HL-60 (cell line): ENCODE results near the gene MYPN.

ENCODE experiments used
- DNase-seq, 2 experiments: peaks; one replicate each; pipeline ENCODE4 v3.0.0-alpha.2; 2010 to 2020; ENCODE audit warnings: low read depth in 1 of 2, low spot score in 1 of 2
- H3K27ac ChIP-seq: fragments of 250-450 bp; sonication (Bioruptor Pico); replicated peaks from 2 replicates; pipeline ENCODE4 v1.5.1; 2020; ENCODE audit warnings: mild to moderate bottlenecking, moderate library complexity
- H3K27me3 ChIP-seq: fragments of 250-450 bp; sonication (Bioruptor Pico); 2 replicates; pipeline ENCODE4 v1.5.1; 2021; ENCODE audit warnings: mild to moderate bottlenecking, moderate library complexity; ENCODE audit not compliant: insufficient read depth, poor library complexity, severe bottlenecking
- H3K4me3 ChIP-seq: replicated peaks from 2 replicates; pipeline ENCODE4 v1.5.1; 2011; ENCODE audit warnings: mild to moderate bottlenecking, control low read depth, low read length; ENCODE audit not compliant: insufficient read depth
- GABPA ChIP-seq: IDR thresholded peaks from 2 replicates; pipeline ENCODE4 v1.6.1; 2012; ENCODE audit warnings: low read depth
- POLR2AphosphoS5 ChIP-seq: IDR thresholded peaks from 2 replicates; pipeline ENCODE4 v1.6.1; 2012; ENCODE audit warnings: low read depth
- REST ChIP-seq: IDR thresholded peaks from 2 replicates; pipeline ENCODE4 v1.6.1; 2012; ENCODE audit warnings: low read depth; ENCODE audit not compliant: insufficient replicate concordance
- SPI1 ChIP-seq: IDR thresholded peaks from 2 replicates; pipeline ENCODE4 v1.6.1; 2012; ENCODE audit warnings: low read depth, mild to moderate bottlenecking, borderline replicate concordance
- TF ChIP-seq, protein P1 (sequence below): IDR thresholded peaks from one replicate; pipeline ENCODE4 v1.5.1; 2011; ENCODE audit warnings: low read length, control low read depth, inconsistent platforms; ENCODE audit not compliant: insufficient read depth

MYPN gene

DNA sequence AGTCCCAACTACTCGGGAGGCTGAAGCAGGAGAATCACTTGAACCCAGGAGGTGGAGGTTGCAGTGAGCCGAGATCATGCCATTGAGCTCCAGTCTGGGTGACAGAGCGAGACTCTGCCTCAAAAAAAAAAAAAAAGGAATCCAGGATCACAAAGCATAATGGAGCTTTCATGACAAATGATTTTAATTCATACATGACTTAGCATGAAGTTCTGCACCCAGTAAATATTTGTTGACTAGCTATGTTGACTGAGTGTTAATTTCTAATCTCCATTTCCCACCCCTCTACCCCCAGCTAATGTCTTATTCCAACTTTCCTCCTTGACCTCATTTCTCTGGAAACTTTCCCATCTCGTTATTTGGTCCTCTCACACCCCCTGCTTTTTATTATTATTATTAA is 69.3 kb downstream of the MYPN start:
- no peak overlapping the region for H3K4me3 ChIP-seq
- TF ChIP-seq, protein P1, sequence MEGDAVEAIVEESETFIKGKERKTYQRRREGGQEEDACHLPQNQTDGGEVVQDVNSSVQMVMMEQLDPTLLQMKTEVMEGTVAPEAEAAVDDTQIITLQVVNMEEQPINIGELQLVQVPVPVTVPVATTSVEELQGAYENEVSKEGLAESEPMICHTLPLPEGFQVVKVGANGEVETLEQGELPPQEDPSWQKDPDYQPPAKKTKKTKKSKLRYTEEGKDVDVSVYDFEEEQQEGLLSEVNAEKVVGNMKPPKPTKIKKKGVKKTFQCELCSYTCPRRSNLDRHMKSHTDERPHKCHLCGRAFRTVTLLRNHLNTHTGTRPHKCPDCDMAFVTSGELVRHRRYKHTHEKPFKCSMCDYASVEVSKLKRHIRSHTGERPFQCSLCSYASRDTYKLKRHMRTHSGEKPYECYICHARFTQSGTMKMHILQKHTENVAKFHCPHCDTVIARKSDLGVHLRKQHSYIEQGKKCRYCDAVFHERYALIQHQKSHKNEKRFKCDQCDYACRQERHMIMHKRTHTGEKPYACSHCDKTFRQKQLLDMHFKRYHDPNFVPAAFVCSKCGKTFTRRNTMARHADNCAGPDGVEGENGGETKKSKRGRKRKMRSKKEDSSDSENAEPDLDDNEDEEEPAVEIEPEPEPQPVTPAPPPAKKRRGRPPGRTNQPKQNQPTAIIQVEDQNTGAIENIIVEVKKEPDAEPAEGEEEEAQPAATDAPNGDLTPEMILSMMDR, result no peak
- TF ChIP-seq GABPA (no peak), POLR2AphosphoS5 (no peak), SPI1 (no peak), REST (no peak)
- H3K27me3 ChIP-seq, result no peaks in the 10 kb centered on the region
- no peak for DNase-seq
- no peak overlapping the region for H3K27ac ChIP-seq

- no peaks in the 10 kb centered on the region for H3K27me3 ChIP-seq
- no peak overlapping the region for H3K27ac ChIP-seq
- peak; percentile 10 for TF ChIP-seq REST
- TF ChIP-seq SPI1, result no peak
- DNase-seq, result no peak
- H3K4me3 ChIP-seq, result no peak overlapping the region
Measured at GRCh38 chr10:68179016-68179415, 69.7 kb downstream of the MYPN start.

- no peak for TF ChIP-seq SPI1
- Histone ChIP-seq H3K4me3 (no peak overlapping the region), H3K27me3 (no peaks in the 10 kb centered on the region), H3K27ac (no peak overlapping the region)
- no peak for DNase-seq
Measured at GRCh38 chr10:68180490-68180889, 71.2 kb downstream of the MYPN start.

DNA sequence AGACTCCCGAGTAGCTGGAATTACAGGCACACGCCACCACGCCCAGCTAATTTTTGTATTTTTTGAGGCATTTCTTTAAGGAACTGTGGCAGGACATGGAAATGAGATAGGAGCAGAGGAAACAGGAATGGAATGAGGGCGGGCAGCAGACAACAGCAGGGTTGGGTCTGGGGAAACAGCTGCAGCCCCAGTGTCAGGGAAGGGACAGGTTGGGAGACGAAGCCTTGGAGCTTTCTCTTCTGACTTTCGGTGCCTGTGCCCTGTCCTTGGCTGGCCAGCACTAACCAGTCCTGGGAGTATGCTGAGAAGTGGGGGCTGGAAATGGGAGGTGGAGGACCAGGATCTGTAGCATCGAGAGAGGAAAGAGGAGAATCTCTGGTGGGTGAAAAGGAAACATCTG is 75.3 kb downstream of the MYPN start:
- DNase-seq, result no peak
- no peaks in the 10 kb centered on the region for H3K27me3 ChIP-seq
- H3K27ac ChIP-seq, result no peak overlapping the region
- TF ChIP-seq POLR2AphosphoS5 (no peak), SPI1 (no peak), GABPA (no peak), REST (no peak)
- TF ChIP-seq, protein P1, result no peak
- H3K4me3 ChIP-seq, result no peak overlapping the region
